Measurements from ENCODE around the gene EPHB4.

- no peak for TF ChIP-seq CTCF (IDR thresholded peaks at IDR 0.05)
- TF ChIP-seq POLR2A (IDR thresholded peaks at IDR 0.05): no peak
Observed at GRCh38 chr7:100752994-100753393, 74.3 kb downstream of the EPHB4 start.
